Mucosa of descending colon (tissue), 3 donors: ENCODE results near the gene MAN2A1. TPM values are rescaled to one million over a fixed set of nuclear protein-coding genes. Genes with fewer than 3 reads are reported as not detected.

Experiments used
- ATAC-seq: fragments of 200-7000 bp; cut with Tn5 transposase; one replicate; pipeline ENCODE4 v1.9.1; 2020; ENCODE audit warnings: mild to moderate bottlenecking, moderate library complexity
- DNase-seq, 3 donors: peaks; one replicate each; pipeline ENCODE4 v3.0.0-alpha.2; 2020
- H3K36me3 ChIP-seq: fragments of 200-600 bp; one replicate; pipeline ENCODE4 v1.8.0; 2021; ENCODE audit warnings: low read depth, mild to moderate bottlenecking
- H3K4me1 ChIP-seq: fragments of 200-600 bp; one replicate; pipeline ENCODE4 v1.8.0; 2021; ENCODE audit warnings: low read depth, mild to moderate bottlenecking
- H3K4me3 ChIP-seq: fragments of 200-600 bp; one replicate; pipeline ENCODE4 v1.8.0; 2021; ENCODE audit warnings: mild to moderate bottlenecking
- H3K9me3 ChIP-seq: fragments of 200-600 bp; one replicate; pipeline ENCODE4 v1.8.0; 2021; ENCODE audit warnings: mild to moderate bottlenecking
- CTCF ChIP-seq: fragments of 200-600 bp; IDR thresholded peaks from one replicate; pipeline ENCODE4 v1.8.0; 2022; ENCODE audit warnings: antibody characterized with exemption, mild to moderate bottlenecking
- intact Hi-C, 2 donors: fragments of 100-400 bp; cut with DNase I in 1 of 2; cut with micrococcal nuclease in 1 of 2; formaldehyde crosslinking; loops; one replicate each; pipeline versions ENCODE4 v1.11.0 to v1.11.1; 2022; cut with DNase I, micrococcal nuclease
- total RNA-seq, 3 donors: library from RNA; stranded (reverse); fragmentation: NEBNext Ultra II Directional in 2 of 3; extraction: Animal tissue kit (Norgen Biotek cat#: 25700) in 2 of 3; gene quantifications; one replicate each; pipeline versions ENCODE4 v1.2.1 to v1.2.4, GENCODE V29; 2021 to 2023
- donor health status: DM: no; HTN: no; CAD: no; lungs with moderate emphysema.
- donor health status: DM: no; HTN: no; CAD: no.
- donor health status: DM: no; HTN: yes; CAD: no.

MAN2A1 gene
- total RNA-seq, 3 donors from 2014 or later: 56.8 to 88.7 (median 75.1) TPM

GRCh38 chr5:109859537-109859936 lies 169.8 kb downstream of the MAN2A1 start:
- Histone ChIP-seq H3K36me3 (no peaks in the 10 kb centered on the region), H3K4me3 (no peak overlapping the region), H3K4me1 (no peaks in the 10 kb centered on the region), H3K9me3 (no peaks in the 10 kb centered on the region)
- no peak for TF ChIP-seq CTCF
- no peak for ATAC-seq
- intact Hi-C loops: no loop called here
- no peak for DNase-seq

GRCh38 chr5:109862301-109862700 lies 172.6 kb downstream of the MAN2A1 start:
- TF ChIP-seq CTCF: no peak
- Histone ChIP-seq H3K36me3 (no peaks in the 10 kb centered on the region), H3K4me1 (no peaks in the 10 kb centered on the region), H3K4me3 (no peak overlapping the region), H3K9me3 (no peaks in the 10 kb centered on the region)
- intact Hi-C loops: no loop called here
- DNase-seq (no peak), ATAC-seq (no peak)

- DNase-seq (no peak), ATAC-seq (no peak)
- no peak for TF ChIP-seq CTCF
- Histone ChIP-seq H3K36me3 (no peaks in the 10 kb centered on the region), H3K4me3 (no peak overlapping the region), H3K9me3 (no peaks in the 10 kb centered on the region), H3K4me1 (no peaks in the 10 kb centered on the region)
- intact Hi-C loops: no loop called here
Measured at GRCh38 chr5:109863752-109864151, 174.0 kb downstream of the MAN2A1 start.

- Histone ChIP-seq H3K36me3 (no peaks in the 10 kb centered on the region), H3K4me1 (no peaks in the 10 kb centered on the region), H3K4me3 (no peak overlapping the region), H3K9me3 (no peaks in the 10 kb centered on the region)
- no peak for TF ChIP-seq CTCF
- ATAC-seq: peak; percentile 79
- intact Hi-C loops: no loop called here
- DNase-seq: no peak
Measured at GRCh38 chr5:109865637-109866036, 175.9 kb downstream of the MAN2A1 start.

GRCh38 chr5:109866051-109866450 lies 176.3 kb downstream of the MAN2A1 start:
- ATAC-seq: peak; percentile 50
- intact Hi-C loops: no loop called here

More at GRCh38 chr5:109866051-109866450, 176.3 kb downstream of the MAN2A1 start:
- no peak for TF ChIP-seq CTCF
- Histone ChIP-seq H3K4me3 (no peak overlapping the region), H3K4me1 (no peaks in the 10 kb centered on the region), H3K36me3 (no peaks in the 10 kb centered on the region), H3K9me3 (no peaks in the 10 kb centered on the region)
- no peak for DNase-seq
